H9 (cell line): ENCODE measurements around the gene TBC1D5. TPM values are rescaled to one million over a fixed set of nuclear protein-coding genes. Genes with fewer than 3 reads are reported as not detected.

Experiments used
- DNase-seq: peaks from one replicate; pipeline ENCODE4 v3.0.0-alpha.2; 2017
- H2AFZ ChIP-seq: one replicate; pipeline ENCODE4 v1.6.1; 2013; ENCODE audit warnings: mild to moderate bottlenecking, low read length, control low read depth, moderate library complexity
- H2AK5ac ChIP-seq: 2 replicates; pipeline ENCODE4 v1.6.1; 2013; ENCODE audit warnings: low read length, control low read depth, mixed read lengths; ENCODE audit not compliant: insufficient read length
- H2BK120ac ChIP-seq: one replicate; pipeline ENCODE4 v1.6.1; 2013; ENCODE audit warnings: low read depth, mild to moderate bottlenecking, low read length, control low read depth, inconsistent platforms; ENCODE audit not compliant: poor library complexity, severe bottlenecking
- H2BK12ac ChIP-seq: 2 replicates; pipeline ENCODE4 v1.6.1; 2013; ENCODE audit warnings: low read length, control low read depth, mixed read lengths, low read depth; ENCODE audit not compliant: insufficient read length
- H2BK15ac ChIP-seq: 2 replicates; pipeline ENCODE4 v1.6.1; 2013; ENCODE audit warnings: low read depth, low read length, control low read depth
- H2BK20ac ChIP-seq: one replicate; pipeline ENCODE4 v1.6.1; 2013; ENCODE audit warnings: low read depth, mild to moderate bottlenecking, low read length, control low read depth, inconsistent platforms; ENCODE audit not compliant: poor library complexity, severe bottlenecking
- H2BK5ac ChIP-seq: 2 replicates; pipeline ENCODE4 v1.6.1; 2013; ENCODE audit warnings: low read length, control low read depth, mixed read lengths; ENCODE audit not compliant: insufficient read length
- H3K14ac ChIP-seq: 2 replicates; pipeline ENCODE4 v1.6.1; 2013; ENCODE audit warnings: low read length, control low read depth; ENCODE audit not compliant: insufficient read depth
- H3K18ac ChIP-seq: 2 replicates; pipeline ENCODE4 v1.6.1; 2013; ENCODE audit warnings: low read depth, mild to moderate bottlenecking, mixed read lengths, low read length, control low read depth; ENCODE audit not compliant: insufficient read length
- H3K23ac ChIP-seq: 2 replicates; pipeline ENCODE4 v1.6.1; 2013; ENCODE audit warnings: low read length, control low read depth, mixed read lengths, low read depth; ENCODE audit not compliant: insufficient read length
- H3K23me2 ChIP-seq: 2 replicates; pipeline ENCODE4 v1.6.1; 2013; ENCODE audit warnings: low read depth, mild to moderate bottlenecking, mixed read lengths, low read length, control low read depth; ENCODE audit not compliant: insufficient read length, poor library complexity, severe bottlenecking
- H3K27ac ChIP-seq: 2 replicates; pipeline ENCODE4 v1.5.1; 2013; ENCODE audit warnings: low read length, control low read depth, mixed read lengths, low read depth; ENCODE audit not compliant: insufficient read length
- H3K27me3 ChIP-seq: 2 replicates; pipeline ENCODE4 v1.6.1; 2013; ENCODE audit warnings: low read length, control low read depth, inconsistent platforms; ENCODE audit not compliant: insufficient read depth
- H3K4ac ChIP-seq: 2 replicates; pipeline ENCODE4 v1.6.1; 2013; ENCODE audit warnings: low read depth, mild to moderate bottlenecking, control low read depth, inconsistent platforms, low read length, moderate library complexity
- H3K4me1 ChIP-seq: 2 replicates; pipeline ENCODE4 v1.6.1; 2013; ENCODE audit warnings: low read length, control low read depth, inconsistent platforms; ENCODE audit not compliant: insufficient read depth
- H3K4me2 ChIP-seq: 2 replicates; pipeline ENCODE4 v1.6.1; 2013; ENCODE audit warnings: low read length, control low read depth, mixed read lengths; ENCODE audit not compliant: insufficient read length, insufficient read depth
- H3K56ac ChIP-seq: 2 replicates; pipeline ENCODE4 v1.6.1; 2013; ENCODE audit warnings: low read depth, mild to moderate bottlenecking, mixed read lengths, low read length, control low read depth; ENCODE audit not compliant: insufficient read length
- H3K79me1 ChIP-seq: 2 replicates; pipeline ENCODE4 v1.6.1; 2013; ENCODE audit warnings: low read depth, mild to moderate bottlenecking, moderate library complexity, low read length, control low read depth, inconsistent platforms; ENCODE audit not compliant: insufficient read depth, poor library complexity, severe bottlenecking
- H3K79me2 ChIP-seq: 2 replicates; pipeline ENCODE4 v1.6.1; 2013; ENCODE audit warnings: low read length, control low read depth, inconsistent platforms; ENCODE audit not compliant: insufficient read depth
- H3K9ac ChIP-seq: 2 replicates; pipeline ENCODE4 v1.6.1; 2013; ENCODE audit warnings: low read length, control low read depth, mixed read lengths; ENCODE audit not compliant: insufficient read length; ENCODE audit errors: extremely low read depth
- H3K9me3 ChIP-seq: one replicate; pipeline ENCODE4 v1.6.1; 2013; ENCODE audit warnings: low read depth, low read length, inconsistent platforms; ENCODE audit not compliant: control insufficient read depth
- H3T11ph ChIP-seq: one replicate; pipeline ENCODE4 v1.6.1; 2013; ENCODE audit warnings: mild to moderate bottlenecking, low read length, control low read depth, inconsistent platforms
- H4K20me1 ChIP-seq: one replicate; pipeline ENCODE4 v1.6.1; 2013; ENCODE audit not compliant: control insufficient read depth, insufficient read length, insufficient read depth
- H4K5ac ChIP-seq: 2 replicates; pipeline ENCODE4 v1.6.1; 2013; ENCODE audit warnings: low read depth, mild to moderate bottlenecking, mixed read lengths, low read length, control low read depth; ENCODE audit not compliant: insufficient read length
- H4K8ac ChIP-seq: replicated peaks from 2 replicates; pipeline ENCODE4 v1.6.1; 2013; ENCODE audit warnings: low read length, control low read depth, mixed read lengths, low read depth; ENCODE audit not compliant: insufficient read length
- H4K91ac ChIP-seq: 2 replicates; pipeline ENCODE4 v1.6.1; 2013; ENCODE audit warnings: low read depth, mild to moderate bottlenecking, moderate library complexity, mixed read lengths, low read length, control low read depth; ENCODE audit not compliant: insufficient read length
- H3K27ac Mint-ChIP-seq, 3 experiments: 2 replicates in 2 of 3; 3 replicates in 1 of 3; pipeline ENCODE4 v1.8.0; 2020 to 2021; ENCODE audit warnings: mixed read lengths in 3 of 3, mild to moderate bottlenecking in 1 of 3, moderate library complexity in 1 of 3
- H3K27me3 Mint-ChIP-seq: 2 replicates; pipeline ENCODE4 v1.8.0; 2021; ENCODE audit warnings: low read depth, mild to moderate bottlenecking, moderate library complexity, mixed read lengths
- H3K36me3 Mint-ChIP-seq, 3 experiments: 2 replicates in 2 of 3; 3 replicates in 1 of 3; pipeline ENCODE4 v1.8.0; 2020 to 2021; ENCODE audit warnings: low read depth in 3 of 3, mixed read lengths in 3 of 3; ENCODE audit not compliant: insufficient read depth in 1 of 3
- H3K4me1 Mint-ChIP-seq, 2 experiments: 2 replicates each; pipeline ENCODE4 v1.8.0; 2020; ENCODE audit warnings: mixed read lengths in 2 of 2
- H3K4me3 Mint-ChIP-seq, 2 experiments: 2 replicates in 1 of 2; 3 replicates in 1 of 2; pipeline ENCODE4 v1.8.0; 2020 to 2021; ENCODE audit warnings: mild to moderate bottlenecking in 2 of 2, mixed read lengths in 2 of 2, moderate library complexity in 1 of 2
- H3K9me3 Mint-ChIP-seq, 2 experiments: 2 replicates in 1 of 2; 3 replicates in 1 of 2; pipeline ENCODE4 v1.8.0; 2020; ENCODE audit warnings: mild to moderate bottlenecking in 2 of 2, mixed read lengths in 2 of 2, moderate library complexity in 1 of 2
- CTCF ChIP-seq: fragments of 200-600 bp; sonication (generic); conservative IDR thresholded peaks from 3 replicates; pipeline ENCODE4 v1.8.0; 2021; ENCODE audit warnings: antibody characterized with exemption, mild to moderate bottlenecking
- WGBS: extraction: QIAGEN DNeasy Blood & Tissue Kit; methylation state at CpG from one replicate; pipeline ENCODE4 v1.1.7; 2013; ENCODE audit warnings: missing lambda C conversion rate, low lambda C conversion rate, mixed read lengths; ENCODE audit not compliant: insufficient read length; ENCODE audit errors: extremely low coverage; 5-methylcytosine and 5-hydroxymethylcytosine counted together
- total RNA-seq: library from RNA; stranded (reverse); gene quantifications from 2 replicates; pipeline ENCODE4 v1.2.1, GENCODE V29; 2021

Gene TBC1D5
- total RNA-seq, 1 experiment from 2014 or later, result 25.0 TPM

- H3K9me3 ChIP-seq, result no peaks in the 10 kb centered on the region
- no peak overlapping the region for H2BK15ac ChIP-seq
- no peak overlapping the region for H2AK5ac ChIP-seq
- no peak overlapping the region for H3K27ac ChIP-seq
- H2BK20ac ChIP-seq, result no peak overlapping the region
- Mint-ChIP-seq H3K4me1 (no peaks in the 10 kb centered on the region), H3K36me3 (no peaks in the 10 kb centered on the region), H3K4me3 (no peak overlapping the region), H3K9me3 (no peaks in the 10 kb centered on the region), H3K27ac (no peak overlapping the region), H3K27me3 (no peaks in the 10 kb centered on the region)
- H3K4me1 ChIP-seq, result no peaks in the 10 kb centered on the region
- no peak overlapping the region for H3T11ph ChIP-seq
- no peaks in the 10 kb centered on the region for H3K79me1 ChIP-seq
- no peak overlapping the region for H2BK120ac ChIP-seq
- H2BK12ac ChIP-seq, result no peak overlapping the region
- H3K79me2 ChIP-seq, result no peaks in the 10 kb centered on the region
- no peak for DNase-seq
- no peak overlapping the region for H3K9ac ChIP-seq
- H4K8ac ChIP-seq, result no peak overlapping the region
- no peak overlapping the region for H4K91ac ChIP-seq
- no peak overlapping the region for H3K14ac ChIP-seq
- no peak overlapping the region for H2BK5ac ChIP-seq
- no peak overlapping the region for H3K18ac ChIP-seq
- no peaks in the 10 kb centered on the region for H3K27me3 ChIP-seq
- no peak overlapping the region for H3K4me2 ChIP-seq
- no CpG with 5 or more reads among the region's 2 CpGs for WGBS
- H4K5ac ChIP-seq, result no peak overlapping the region
- no peaks in the 10 kb centered on the region for H3K23me2 ChIP-seq
- no peaks in the 10 kb centered on the region for H4K20me1 ChIP-seq
- H3K56ac ChIP-seq, result no peak overlapping the region
- no peak for TF ChIP-seq CTCF
- no peak overlapping the region for H3K4ac ChIP-seq
- H3K23ac ChIP-seq, result no peak overlapping the region
- H2AFZ ChIP-seq, result no peak overlapping the region
These were observed 263.8 kb downstream of the TBC1D5 start for GRCh38 chr3:17478673-17479072.
